HG03025 (cell line): Measurements from ENCODE around the gene RPP25.

Experiments used
- ATAC-seq: cut with Tn5 transposase; IDR thresholded peaks from one replicate; pipeline ENCODE4 v1.9.1; 2021; ENCODE audit warnings: mild to moderate bottlenecking, moderate library complexity; ENCODE audit not compliant: unreplicated experiment, low FRiP score

The RPP25 gene

GRCh38 chr15:74956648-74957475 lies at the start of gene RPP25:
Gene RPP25 (minus strand): TSS chr15:74956772. CDS start chr15:74956583, 189 bp downstream.
- peak; percentile 57 for ATAC-seq

GRCh38 chr15:75002398-75002797 lies 45.8 kb upstream of the RPP25 start:
- ATAC-seq = no peak

- ATAC-seq = no peak
Measured at GRCh38 chr15:75001310-75001709, 44.7 kb upstream of the RPP25 start.

- ATAC-seq = no peak
Measured at GRCh38 chr15:74997543-74997942, 41.0 kb upstream of the RPP25 start.

- ATAC-seq = no peak
Measured at GRCh38 chr15:74997141-74997540, 40.6 kb upstream of the RPP25 start.

- no peak for ATAC-seq
Measured at GRCh38 chr15:74995779-74996765, 39.5 kb upstream of the RPP25 start.

- peak; percentile 64 for ATAC-seq
Measured at GRCh38 chr15:74995182-74995778, 38.7 kb upstream of the RPP25 start, which contains the start of gene SCAMP5. Gene SCAMP5 (plus strand): TSS chr15:74995563. CDS start chr15:75011840, 16,277 bp downstream.

GRCh38 chr15:74994685-74995084 lies 38.1 kb upstream of the RPP25 start:
- ATAC-seq = no peak

- no peak for ATAC-seq
Measured at GRCh38 chr15:74994236-74994635, 37.7 kb upstream of the RPP25 start.

GRCh38 chr15:74992619-74993018 lies 36.0 kb upstream of the RPP25 start:
- ATAC-seq = no peak

- ATAC-seq = no peak
Measured at GRCh38 chr15:74989527-74989926, 33.0 kb upstream of the RPP25 start.

GRCh38 chr15:74988007-74988800 lies 31.6 kb upstream of the RPP25 start:
- no peak for ATAC-seq

GRCh38 chr15:74983725-74984231 lies 27.2 kb upstream of the RPP25 start:
- no peak for ATAC-seq

GRCh38 chr15:74982183-74982582 lies 25.6 kb upstream of the RPP25 start:
- ATAC-seq = no peak

- ATAC-seq = no peak
Measured at GRCh38 chr15:74978503-74978902, 21.9 kb upstream of the RPP25 start.

- no peak for ATAC-seq
Measured at GRCh38 chr15:74978077-74978476, 21.5 kb upstream of the RPP25 start.

GRCh38 chr15:74977599-74977998 lies 21.0 kb upstream of the RPP25 start:
- no peak for ATAC-seq

- no peak for ATAC-seq
Measured at GRCh38 chr15:74976159-74976558, 19.6 kb upstream of the RPP25 start.

- no peak for ATAC-seq
Measured at GRCh38 chr15:74967670-74968069, 11.1 kb upstream of the RPP25 start.

- ATAC-seq = no peak
Measured at GRCh38 chr15:74964794-74965193, 8.2 kb upstream of the RPP25 start.
